Stimulated activated CD8-positive, alpha-beta memory T cell treated with anti-CD3 and anti-CD28 coated beads, Interleukin-15, amount 100 ng/mL, for 48 hours (primary cell): ENCODE results near the gene MED9.
A peak's percentile ranks its signal among the peaks of the same experiment; 100 is the strongest.
"Not testable (repeated sequence)": the region's sequence is repeated elsewhere in the genome, so short reads cannot be mapped to it uniquely, and the experiment has no call there.

Experiments
- DNase-seq, 2 donors: peaks; one replicate each; pipeline ENCODE4 v3.0.0-alpha.2; 2020; ENCODE audit warnings: low read depth in 2 of 2

Gene MED9

DNA sequence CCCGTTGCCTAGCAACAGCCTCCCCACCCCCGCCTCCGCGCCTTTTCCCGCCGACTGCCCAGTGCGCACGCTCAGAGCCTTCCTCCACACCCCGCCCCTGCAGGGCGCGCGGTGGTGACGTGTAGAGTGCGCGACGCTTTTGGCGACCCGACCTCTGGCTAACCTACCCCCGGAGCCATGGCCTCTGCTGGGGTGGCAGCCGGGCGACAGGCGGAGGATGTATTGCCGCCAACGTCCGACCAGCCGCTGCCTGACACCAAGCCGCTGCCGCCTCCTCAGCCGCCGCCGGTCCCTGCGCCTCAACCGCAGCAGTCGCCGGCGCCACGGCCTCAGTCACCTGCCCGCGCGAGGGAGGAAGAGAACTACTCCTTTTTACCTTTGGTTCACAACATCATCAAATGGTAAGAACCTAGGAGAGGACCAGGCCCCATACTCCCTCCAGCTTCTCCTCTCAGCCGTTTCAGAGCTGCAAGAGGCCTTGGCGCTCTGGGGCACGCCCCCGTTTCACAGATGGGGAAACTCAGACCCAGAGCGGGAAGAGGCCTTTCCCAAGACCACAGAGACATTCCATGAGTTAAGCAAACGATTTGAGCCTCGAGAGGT, at the start of gene MED9:
Gene MED9 (plus strand): TSS at position 136 of the 603 bp plus-strand sequence. CDS start 42 bp downstream, at position 178.
- peak; percentile 88 to 89 for DNase-seq

DNA sequence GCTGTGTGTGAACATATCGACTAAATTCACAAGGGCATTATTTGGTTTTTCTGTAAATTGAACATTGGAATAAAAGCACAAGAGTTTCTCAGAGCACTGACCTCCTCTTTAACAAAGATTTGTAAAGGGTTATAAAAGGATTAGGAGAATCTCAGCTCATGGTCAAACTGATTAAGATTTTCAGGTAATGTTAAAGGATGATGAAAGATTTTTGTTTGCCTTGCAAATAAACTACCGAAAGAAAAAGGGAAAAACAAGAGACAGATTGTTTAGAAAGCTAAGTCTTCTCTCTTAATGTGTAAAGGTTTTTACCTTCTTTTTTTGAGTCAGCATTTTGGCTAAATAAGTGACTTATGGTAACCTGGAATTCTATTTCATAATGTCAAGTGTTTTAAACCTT, 47.6 kb upstream of the MED9 start:
- DNase-seq, result no peak

- DNase-seq, result not testable (repeated sequence)
These were observed 45.9 kb upstream of the MED9 start for GRCh38 chr17:17430924-17431323.

DNA sequence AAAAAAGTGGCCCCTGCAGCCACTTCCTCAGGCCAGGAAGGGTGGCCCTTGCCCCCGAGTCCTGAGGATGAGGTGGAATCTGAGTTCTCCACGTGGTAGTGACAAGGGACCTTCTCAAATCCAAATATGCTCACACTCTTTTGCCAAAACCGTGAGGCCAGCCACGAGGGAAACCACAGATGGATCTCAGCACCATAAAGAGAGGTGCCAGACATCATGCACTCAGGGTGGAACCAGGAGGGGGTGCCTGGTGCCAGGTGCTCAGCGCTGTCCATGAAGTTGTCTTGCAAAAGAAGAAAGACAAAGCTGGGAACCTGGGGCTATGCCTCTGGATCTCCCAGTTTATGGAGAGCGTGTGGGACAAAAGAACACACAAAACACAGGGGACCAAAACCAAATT, 45.2 kb upstream of the MED9 start:
- DNase-seq, result no peak

DNA sequence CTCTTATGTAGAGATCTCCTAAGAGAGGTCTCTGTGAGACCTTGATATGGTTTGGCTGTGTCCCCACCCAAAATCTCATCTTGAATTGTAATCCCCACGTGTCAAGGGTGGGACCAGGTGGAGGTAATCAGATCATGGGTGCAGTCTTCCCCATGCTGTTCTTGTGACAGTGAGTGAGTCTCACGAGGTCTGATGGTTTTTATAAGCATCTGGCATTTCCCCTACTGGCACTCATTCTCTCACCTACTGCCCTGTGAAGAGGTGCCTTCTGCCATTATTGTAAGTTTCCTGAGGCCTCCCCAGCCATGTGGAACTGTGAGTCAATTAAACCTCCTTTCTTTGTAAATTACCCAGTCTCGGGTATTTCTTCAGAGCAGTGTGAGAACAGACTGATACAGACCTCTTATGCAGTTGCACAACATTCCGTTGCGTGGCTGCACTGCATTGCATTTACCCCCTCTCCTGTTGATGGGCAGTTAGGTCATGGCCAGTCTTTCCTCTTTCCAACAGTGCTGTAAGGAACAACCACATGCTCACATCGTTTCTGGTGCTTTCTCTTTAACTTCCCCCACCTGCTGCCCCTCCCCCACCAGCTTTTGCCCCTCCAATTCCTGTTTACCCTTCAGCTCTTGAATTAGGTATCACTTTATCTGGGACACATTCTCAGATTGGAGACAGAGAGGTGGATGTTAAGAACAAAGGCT, 43.6 kb upstream of the MED9 start:
- DNase-seq, result no peak

- no peak for DNase-seq
These were observed 42.3 kb upstream of the MED9 start for GRCh38 chr17:17434477-17434876.

- no peak for DNase-seq
These were observed 41.5 kb upstream of the MED9 start for GRCh38 chr17:17435323-17435722.

GRCh38 chr17:17437461-17437860, 39.3 kb upstream of the MED9 start:
- no peak for DNase-seq

GRCh38 chr17:17437893-17438292, 38.9 kb upstream of the MED9 start:
- no peak for DNase-seq

DNA sequence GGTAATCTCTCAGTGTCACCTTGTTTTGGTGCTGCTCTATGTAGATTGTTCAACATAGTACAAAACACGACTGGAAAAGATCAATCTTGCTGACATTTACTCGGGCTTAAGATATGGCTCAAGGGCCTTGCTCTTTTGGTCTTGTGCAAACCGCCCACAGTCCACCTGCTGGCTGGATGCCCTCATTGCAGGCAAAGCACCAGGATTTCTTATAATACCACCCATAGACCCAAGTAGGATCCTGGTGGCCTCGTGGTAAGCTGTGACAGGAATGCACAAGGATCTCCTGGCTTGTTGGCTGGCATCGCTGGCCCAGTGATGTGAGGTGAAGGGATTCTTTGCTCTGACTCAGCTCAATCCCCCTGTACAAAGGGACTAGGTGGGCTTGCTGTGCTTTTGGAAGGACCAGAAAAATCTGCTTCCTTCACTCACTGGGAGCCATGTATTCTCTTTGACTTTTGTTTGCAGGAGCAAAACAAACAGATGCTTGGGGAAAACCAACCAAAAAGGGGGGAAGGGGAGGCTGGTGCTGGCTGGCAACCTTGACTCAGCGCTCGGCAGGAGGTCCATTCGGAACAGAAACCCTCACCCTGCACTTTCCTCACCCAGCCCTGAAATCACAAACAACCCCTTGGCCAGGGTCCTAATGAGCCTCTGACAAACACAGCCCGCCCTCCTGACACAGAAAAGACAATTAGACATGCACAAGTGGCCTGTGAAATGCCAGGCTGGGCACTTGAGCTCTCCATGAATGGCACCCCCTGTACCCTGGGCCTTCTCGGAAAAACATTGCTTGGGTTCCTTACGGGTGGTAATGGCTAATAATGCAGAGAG, 36.6 kb upstream of the MED9 start:
- peak; percentile 42 to 50 for DNase-seq

DNA sequence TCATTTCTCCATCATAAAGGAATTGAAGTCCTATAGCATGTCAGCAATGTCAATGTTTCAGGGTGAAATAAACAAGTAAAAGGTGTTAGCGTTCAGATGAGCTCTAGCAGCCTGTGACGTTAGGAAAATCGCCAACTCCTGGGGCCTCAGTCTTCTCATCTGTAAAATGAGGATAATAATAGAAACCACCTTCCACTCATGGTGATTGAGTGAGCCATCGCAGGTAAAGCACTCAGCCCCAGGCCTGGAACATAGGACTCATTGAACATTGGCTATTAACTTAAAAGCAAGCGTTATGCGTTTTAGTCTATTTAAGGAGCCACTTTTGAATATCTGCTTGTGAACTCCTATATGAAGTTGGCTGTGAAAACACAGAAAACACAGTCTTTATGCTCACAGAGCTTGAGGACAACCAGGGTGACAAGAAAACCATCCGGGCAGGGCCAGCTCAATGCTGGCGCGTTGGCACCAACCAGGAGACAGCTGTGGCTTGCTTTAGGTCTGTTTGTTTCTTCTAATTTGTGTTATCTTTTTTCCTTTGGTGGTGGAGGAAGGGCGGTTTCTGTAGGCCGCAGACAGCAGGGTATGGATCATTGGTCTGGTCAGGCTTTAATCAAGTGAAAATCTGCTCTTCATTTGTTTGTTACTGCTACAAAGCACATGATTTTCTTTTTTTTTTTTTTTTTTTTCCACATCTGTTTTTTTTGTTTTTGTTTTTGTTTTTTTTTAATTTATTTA, 35.7 kb upstream of the MED9 start:
- no peak for DNase-seq

DNA sequence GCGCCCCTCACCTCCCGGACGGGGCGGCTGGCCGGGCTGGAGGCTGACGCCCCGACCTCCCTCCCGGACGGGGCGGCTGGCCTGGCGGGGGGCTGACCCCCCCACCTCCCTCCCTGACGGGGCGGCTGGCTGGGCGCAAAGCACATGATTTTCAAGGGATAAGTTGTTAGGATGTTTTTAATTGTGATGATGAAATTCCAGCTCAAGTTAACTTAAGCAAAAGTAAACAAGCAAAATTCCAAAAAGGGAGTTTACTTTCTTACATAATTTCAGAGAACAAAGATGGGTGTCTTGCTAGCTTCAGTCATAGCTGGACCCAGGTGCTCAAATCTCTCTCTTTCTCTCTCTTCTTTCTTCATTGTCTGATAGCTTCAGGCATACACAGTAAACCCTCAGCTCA, 33.6 kb upstream of the MED9 start:
- DNase-seq, result no peak

- DNase-seq, result no peak
These were observed 31.4 kb upstream of the MED9 start for GRCh38 chr17:17445296-17445924.

DNA sequence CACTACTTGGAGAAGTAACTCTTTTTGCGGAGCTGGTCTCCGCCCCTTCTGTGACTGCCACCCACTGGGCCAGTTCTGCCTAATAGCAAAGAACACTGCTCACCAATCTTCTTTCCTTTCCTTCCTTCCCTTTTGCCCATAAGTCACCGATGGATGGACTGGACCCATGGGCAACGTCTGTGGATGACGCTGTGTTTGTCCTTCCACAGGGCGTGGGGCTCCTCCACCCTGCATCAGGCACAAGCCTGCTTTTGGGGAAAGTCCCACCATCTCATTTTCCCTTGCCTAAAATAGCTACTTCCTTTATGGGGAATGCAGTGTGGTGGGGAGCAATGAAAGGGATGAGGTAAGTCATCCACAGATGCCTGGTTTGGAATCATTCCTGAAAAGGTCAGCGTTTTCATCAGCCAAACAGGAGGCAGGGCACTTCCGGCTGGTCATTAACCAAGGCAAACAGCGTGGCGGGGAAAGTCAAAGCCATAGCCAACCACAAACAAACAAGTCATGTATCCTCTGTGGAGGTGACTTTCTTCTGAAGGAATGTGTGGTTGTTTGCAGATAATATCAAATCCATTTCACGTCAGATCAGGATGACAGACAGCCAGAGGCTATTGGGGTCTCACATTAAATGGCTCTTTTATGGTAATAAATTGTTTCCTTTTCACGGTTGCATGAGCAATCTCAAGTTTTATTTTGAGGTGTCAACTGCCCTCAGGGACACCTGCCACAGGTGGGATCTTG, 30.7 kb upstream of the MED9 start:
- no peak for DNase-seq

- DNase-seq, result no peak
These were observed 30.1 kb upstream of the MED9 start for GRCh38 chr17:17446666-17447155.

DNA sequence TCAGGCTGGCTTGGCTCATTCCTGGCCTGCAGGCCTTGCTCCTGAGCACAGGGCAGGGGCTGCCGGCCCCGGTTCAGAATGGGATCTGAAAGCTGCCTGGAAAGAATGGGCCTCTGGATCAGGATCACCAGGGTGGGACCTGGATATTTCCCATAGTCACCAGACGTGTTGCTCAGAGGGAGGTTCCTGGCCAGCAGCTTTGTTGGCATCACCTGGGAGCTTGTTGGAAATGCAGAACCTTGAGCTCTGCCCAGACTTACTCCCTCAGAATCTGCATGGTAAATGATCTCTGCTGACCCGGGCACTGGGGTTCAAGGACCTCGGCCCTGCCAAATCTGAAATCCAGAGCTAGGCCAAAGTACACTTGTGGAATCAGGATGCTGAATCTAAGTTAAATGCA, 29.5 kb upstream of the MED9 start:
- no peak for DNase-seq

DNA sequence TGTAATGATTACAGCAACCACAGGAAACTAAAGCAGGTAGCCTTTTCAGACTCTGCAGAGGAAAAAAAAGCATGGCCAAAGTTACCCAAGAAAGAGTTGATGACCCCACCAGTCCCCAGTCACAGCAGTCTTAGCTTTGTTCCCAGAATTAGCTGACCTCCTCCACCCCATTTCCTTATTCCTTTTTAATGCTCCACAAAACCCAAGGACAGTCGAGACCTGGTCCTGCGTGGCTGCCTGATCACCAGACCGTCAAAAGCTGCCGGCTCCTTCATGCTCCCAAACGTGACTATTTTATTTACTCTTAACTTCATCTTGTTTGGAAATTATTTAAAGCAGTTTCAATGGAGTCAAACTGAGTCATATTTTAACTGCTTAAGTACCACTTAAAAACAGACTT, 28.7 kb upstream of the MED9 start:
- no peak for DNase-seq

- DNase-seq, result no peak
These were observed 28.1 kb upstream of the MED9 start for GRCh38 chr17:17448723-17449122.

DNA sequence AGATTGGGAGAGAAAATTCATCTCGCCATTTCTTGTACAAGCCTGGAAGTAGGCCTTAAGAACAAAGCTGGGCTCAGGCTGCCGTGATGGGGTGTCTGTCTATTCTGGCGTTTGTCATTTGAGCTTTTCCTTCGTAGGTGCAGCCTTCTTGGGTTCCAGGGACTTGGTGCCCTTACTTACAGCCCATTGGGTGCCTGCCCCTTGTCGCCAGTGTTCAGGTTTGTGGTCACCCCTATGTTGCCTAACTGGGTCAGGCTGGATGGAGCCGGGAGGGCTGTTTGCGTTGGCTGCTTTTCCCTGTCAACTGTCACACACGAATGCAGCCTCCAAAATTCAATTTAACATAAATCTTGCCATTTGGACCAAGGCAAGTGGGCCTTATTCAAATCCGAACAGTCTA, 23.7 kb upstream of the MED9 start:
- no peak for DNase-seq

DNA sequence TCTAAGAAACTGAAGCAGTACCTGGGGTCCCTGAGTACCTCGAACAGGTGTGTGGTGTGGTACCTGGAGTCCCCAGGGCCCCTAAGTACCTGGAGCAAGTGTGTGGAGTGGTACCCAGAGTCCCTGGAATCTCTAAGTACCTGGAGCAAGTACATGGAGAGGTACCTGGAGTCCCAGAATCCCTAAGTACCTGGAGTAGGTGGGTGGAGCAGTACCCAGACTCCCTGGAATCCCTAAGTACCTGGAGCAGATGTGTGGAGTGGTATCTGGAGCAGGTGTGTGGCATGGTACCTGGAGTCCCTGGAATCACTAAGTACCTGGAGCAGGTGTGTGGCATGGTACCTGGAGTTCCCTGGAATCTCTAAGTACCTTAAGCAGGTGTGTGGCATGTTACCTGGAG, 22.5 kb upstream of the MED9 start:
- no peak for DNase-seq

DNA sequence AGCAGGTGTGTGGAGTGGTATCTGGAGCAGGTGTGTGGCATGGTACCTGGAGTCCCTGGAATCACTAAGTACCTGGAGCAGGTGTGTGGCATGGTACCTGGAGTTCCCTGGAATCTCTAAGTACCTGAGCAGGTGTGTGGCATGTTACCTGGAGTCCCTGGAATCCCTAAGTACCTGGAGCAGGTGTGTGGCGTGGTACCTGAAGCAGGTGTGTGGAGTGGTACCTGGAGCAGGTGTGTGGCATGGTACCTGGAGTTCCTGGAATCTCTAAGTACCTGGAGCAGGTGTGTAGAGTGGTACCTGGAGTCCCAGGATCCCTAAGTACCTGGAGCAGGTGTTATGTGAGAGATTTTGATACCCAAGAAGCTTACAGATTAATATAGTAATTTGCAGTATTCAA, 22.1 kb upstream of the MED9 start:
- not testable (repeated sequence) for DNase-seq
